Activated CD8-positive, alpha-beta memory T cell treated with anti-CD3 and anti-CD28 coated beads, Interleukin-2, amount 50 U/mL, for 24 hours (primary cell): ENCODE data around the gene TMEM74B.

Experiments used
- DNase-seq: peaks from one replicate; pipeline ENCODE4 v3.0.0-alpha.2; 2020; ENCODE audit errors: extremely low read depth

Gene TMEM74B

DNA sequence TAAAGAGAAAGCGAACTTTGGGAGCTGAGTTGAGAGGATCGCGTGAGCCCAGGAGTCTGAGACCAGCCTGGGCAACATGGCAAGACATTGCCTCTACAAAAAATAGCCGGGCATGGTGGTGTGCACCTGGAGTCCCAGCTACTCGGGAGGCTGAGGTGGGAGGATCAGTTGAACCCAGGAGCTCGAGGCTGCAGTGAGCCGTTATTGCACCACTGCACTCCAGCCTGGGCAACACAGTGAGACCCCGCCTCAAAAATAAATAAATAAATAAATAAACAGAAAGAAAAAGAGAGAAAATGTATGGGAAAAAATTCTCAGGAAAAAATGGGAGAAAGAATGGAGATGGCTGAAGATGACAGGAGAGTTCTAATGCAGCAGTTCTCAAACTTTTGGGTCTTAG is 21.0 kb upstream of the TMEM74B start:
- DNase-seq, result no peak

DNA sequence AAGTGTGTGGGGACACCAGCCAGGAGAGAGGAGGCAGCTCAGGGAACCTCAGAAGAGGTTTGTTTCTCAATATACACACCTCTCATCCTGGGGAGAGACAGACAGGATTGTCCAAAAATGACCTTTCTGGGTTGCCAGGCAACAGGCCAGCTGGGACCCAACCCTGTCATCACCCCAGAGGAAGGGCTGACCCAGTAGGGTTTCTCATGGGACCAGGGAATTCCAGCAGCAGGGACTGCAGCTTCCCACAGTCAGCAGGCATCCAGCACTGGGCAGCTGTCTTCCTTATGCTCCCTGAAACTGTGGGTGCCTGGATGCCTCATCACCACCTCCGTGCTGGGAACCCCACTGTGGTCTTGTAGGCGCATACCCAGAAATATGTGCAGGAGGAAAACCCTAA is 19.8 kb upstream of the TMEM74B start:
- no peak for DNase-seq

DNA sequence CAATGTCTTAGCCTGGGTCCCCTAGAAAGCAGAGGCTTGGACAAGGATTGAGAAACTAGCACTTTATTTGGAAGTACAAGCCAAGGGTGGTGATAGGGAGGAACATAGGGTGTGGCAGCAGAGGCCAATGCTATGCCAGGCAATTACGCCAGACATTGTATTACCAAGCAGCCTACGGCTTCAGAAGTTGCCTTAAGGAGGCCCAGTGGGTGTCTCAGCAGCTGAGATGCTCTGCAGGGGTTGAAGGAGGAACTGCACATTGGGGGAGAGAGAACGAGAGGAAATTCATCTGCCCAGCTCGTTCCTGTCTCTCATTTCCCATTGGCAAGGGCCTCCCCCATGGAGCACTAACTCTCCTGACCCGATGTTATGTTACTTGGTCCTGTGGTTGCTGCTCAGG is 19.3 kb upstream of the TMEM74B start:
- no peak for DNase-seq

DNA sequence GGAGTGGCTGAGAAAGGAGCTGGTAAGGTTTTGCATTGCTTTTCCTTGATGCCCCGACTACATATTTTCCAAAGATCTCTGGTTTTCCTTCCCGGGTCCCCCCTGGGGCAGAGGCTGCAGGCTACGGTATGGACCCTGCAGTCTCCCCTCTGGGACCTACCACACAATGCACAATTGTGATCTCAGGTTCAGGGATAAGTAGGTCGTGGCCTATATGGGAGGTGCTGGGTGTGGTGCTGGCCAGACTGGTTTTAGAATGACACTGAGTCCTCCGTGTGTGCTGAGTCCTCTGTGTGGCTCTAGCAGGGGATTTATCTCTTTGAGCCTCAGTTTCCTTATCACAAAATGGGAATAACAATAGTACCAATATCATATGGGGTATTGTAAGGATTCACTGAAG is 18.8 kb upstream of the TMEM74B start:
- no peak for DNase-seq

DNA sequence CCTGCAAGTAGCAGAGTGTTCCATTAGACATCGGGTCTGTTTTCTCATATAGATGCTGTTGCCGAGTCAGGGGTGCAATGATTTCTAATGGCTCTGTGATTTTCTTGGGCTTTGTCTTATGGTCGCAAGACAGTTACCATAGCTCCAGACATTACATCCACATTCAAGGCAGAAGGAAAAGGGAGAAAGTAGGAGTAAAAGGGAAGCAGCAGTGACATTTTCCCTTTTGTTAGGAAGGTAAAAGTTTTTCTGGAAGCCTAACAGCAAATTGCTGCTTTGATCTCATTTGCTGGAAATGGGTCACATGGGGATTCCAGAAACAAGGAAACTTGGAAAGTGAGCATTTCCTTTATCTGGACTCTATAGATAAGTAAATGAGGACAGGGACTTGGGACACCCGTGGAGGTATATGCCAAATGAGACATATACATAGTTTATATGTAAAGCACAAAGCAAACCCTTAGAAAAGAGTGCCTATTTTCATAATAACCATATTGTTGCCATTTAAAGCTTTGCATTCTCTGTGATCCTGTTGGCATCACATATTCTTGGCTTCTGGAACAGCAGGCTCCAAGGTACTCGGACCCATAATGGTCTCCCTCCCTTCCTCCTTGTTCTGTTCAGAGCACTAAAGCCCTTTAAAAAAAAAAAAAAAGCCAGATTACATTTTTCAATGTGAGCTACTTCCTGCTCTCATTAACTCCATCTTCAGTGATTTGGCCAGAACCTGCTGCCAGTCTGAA is 18.2 kb upstream of the TMEM74B start, which contains the start of gene C20orf202:
C20orf202 (plus strand) TSS at position 693 of the 743 bp plus-strand sequence. CDS start 132 bp downstream, outside the sequence.
- no peak for DNase-seq

DNA sequence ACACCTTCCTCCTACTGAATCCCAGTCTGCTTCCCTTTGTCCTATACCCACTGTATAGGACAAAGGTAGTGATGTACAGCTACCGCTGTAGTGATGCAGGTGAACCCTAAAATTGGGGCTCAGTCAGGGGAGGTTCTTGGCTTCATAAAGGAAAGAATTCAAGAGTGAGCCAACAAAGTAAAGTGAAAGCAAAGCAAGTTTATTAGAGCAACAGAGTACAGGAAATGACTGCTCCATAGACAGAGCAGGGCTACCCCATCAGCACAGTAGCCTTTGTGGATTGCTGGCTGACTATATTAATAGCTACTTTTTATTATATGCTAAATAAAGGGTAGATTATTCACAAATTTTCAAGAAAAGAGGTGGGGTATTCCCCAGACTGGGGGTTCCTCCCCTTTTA is 15.2 kb upstream of the TMEM74B start:
- no peak for DNase-seq

DNA sequence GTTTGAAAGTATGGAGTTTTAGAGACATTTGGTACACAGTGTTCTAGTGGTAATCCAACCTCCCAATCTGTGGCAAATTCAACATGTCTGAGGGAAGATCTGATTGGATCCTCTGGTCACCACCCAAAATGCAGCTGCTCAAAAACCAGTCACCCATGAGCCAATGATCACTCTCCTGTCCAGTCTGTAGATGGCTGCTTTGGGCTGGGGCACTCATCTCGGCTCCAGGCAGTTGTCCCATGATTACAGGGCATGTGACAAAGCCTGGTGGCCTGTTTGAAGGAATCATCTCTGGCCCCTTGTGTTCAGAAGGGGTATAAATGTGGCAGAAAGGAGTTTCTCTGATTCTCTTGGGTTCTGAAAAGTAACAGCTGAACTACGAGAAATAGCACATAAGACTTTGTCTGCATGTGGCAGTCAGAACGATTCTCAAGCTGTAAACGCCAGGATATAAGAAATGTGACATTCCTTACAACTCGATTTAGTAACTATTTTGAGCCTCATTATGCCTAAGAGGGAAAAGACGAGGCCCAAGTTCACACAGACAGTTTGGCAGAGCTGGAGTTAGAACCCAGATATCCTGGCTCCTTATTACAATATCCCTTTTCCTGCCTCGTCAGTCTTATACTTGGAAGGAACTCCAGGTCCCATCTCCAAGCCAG is 14.6 kb upstream of the TMEM74B start:
- DNase-seq, result no peak

DNA sequence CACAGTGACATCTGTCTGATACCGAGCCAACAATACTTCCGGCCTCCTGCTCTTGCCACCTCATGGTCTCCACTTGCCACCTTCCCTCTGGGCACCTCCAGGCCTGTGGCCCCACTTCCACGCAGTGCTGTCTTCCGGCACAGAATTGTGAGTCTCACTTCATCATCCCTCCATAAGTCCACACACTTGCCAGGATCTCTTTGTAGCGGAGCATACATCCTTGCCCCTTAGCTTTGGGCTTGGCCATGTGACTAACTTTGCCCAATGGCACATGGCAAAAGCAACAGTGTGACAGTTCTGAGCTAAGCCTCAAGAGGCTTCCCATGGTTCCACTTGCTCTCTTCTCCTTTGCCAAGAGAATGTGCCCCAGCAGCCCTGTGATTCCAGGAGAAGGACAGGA is 14.0 kb upstream of the TMEM74B start:
- DNase-seq, result no peak

DNA sequence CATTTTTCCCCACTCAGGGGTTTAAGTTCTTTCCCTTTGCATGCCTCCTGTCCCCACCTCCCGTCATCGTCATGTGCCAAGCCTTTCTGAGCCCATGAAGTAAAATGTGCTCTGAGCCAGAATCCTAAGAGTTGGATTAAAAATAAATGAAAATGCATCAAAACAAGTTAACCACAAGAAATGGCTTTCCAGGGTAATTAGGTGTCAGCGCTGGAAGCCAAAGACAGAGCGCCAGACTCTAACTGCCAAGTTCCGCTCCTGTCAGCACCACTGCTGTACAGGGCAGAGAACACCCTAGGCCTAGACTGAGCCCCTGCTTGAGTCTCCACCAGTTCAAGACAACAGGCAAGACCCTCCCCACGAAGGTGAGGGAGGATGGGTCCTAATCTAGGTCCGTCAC is 13.0 kb upstream of the TMEM74B start:
- DNase-seq, result no peak

DNA sequence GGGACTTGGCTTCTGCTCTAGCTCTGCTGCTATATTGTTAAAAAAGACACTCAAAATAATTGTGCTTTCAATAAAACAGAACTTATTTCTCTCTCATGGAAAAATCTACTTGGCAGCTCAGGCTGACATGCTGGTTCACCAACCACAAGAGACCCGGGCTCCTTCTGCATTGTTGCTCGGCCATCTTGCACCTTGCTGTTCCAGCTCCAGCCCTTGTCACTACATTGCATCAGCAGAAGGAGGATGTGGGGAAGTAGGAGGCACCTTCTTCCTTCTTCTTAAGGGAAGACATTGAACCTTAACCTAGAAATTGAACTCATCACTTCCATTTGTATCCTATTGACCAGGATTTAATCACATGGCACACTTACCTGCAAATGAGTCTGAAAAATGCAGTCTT is 11.9 kb upstream of the TMEM74B start:
- no peak for DNase-seq

DNA sequence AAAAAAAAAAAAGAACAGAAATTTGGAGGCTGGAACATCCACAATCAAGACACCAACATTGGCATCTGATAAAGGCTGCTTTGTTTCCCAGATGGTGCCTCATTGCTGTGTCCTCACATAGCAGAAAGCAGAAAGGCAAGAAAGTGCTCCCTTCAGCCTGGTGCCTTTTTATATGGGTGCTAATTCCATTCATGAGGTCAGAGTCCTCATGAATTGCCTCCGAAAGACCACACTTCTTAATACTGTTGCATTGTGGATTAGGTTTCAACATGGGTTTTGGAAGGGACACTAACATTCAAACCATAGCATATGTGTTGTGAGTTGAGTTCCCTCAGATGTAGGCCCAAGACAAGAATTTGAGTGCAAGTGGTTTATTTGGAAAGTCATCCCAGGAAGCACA is 10.4 kb upstream of the TMEM74B start:
- no peak for DNase-seq

DNA sequence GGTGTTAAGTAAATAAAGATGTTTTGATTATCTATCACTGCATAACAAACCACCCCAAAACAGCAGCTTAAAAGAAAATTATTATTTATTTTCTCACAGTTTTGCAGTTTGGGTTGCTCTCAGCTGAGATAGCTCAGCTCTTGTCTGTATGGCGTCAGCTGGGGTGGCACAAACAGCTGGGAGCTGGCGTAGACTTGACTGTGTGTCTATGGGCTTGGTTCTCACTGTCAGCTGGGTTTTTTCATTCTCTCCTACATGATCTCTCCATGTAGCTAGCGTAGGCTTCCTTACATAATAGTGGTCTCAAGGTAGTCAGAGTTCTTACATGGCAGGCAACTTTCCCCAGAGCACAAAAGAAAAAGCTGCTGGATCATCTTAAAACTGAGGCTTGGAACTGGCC is 6.5 kb upstream of the TMEM74B start:
- DNase-seq, result no peak

DNA sequence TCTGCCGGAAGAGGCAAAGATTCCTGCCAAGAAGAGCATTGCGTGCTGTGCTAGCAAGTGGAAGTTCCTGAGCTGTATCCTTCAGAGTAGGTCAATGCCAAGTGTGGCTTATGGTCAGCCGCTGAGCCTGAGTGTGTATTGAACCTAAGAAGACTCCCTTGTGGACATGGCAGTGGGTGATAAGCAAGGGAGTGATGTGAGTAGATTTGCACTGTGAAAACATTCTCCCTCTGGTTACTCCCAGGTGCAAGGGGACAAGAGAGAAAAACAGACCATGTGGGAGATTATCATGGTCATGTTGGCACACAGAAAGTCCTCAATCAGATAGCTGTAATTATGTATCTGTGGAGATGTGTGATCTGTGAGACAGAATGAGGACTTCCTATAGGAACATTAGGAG is 6.1 kb upstream of the TMEM74B start:
- no peak for DNase-seq

DNA sequence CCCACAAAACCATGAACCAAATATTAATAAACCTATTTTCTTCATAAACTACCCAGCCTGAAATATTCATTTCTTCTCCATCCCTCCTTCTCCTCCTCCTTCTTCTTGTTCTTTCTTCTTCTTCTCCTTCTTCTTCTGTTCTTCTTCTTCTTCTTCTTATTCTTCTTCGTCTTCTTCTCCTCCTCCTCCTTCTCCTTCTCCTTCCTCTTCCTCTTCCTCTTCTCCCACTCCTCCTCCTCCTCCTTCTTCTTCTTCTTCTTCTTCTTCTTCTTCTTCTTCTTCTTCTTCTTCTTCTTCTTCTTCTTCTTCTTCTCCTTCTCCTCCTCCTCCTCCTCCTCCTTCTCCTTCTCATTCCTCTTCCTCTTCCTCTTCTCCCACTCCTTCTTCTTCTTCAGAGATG is 5.0 kb upstream of the TMEM74B start:
- DNase-seq, result no peak

DNA sequence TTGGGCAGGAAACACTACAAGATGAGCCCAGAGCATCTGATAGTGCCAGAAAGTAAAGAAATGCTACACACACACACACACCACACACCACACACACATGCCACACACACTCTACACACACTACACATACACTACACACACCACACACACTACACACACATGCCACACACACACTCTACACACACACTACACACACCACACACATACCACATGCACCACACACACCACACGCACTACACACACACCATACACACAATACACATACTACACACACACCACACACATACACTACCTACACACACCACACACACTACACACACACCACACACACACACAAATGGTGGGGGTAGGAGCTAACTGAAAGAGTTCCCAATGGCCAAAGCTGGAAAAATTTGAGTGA is 3.6 kb upstream of the TMEM74B start:
- no peak for DNase-seq

DNA sequence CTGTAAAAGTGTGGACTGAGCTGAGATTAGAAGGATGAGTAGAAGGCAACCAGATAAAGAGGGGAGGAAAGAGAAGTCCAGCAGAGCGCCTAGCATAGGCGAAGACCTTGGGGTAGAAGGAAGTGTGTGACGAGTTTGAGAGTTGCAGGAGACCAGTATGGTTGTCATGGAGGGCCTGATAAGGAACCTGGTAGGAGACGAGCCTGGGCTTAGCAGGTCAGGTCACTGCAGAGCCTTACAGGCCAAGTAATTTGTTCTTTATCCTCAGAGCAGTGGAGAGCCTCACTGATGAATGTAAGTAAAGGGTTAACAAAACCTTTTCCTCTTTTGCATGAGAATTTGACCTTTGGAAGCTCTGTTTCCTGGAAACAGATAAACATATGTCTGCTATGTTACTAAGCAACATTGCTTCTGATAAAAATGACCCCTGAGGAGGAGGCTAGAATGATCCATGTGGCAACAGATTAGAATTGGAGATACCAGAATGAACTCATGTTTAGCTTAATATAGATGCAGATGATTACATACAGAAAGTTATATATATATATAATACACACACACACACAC is 2.9 kb upstream of the TMEM74B start:
- no peak for DNase-seq

DNA sequence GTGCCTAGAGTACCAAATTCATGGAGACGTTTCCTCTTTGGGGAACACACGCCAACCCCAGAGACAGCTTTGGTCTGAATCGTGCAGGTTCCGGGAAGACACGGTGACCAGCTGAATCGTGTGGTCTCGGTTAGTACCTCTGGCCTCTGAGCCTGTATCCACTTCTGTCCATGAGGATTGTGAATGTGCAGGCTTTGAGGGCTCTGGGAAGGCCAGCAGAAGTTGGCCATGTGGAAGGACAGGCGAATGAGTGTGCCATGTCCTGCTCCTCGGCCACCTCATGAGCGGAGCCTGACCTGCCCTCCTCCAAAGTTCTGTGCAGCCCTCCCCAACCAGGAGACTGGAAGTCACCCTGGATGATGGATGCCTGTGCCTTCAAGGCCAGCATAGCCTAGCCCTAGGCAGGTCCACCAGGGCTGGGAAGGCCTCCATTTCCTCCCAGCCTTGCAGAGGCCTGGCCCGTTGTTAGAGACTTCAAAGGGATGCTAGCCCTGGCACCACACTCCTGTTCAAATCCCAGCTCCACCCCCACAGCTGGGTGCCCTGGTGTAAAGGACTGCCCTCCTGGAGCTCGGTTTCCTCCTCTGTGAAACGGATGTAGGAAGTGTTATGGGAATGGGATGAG is 1.7 kb upstream of the TMEM74B start:
- no peak for DNase-seq

DNA sequence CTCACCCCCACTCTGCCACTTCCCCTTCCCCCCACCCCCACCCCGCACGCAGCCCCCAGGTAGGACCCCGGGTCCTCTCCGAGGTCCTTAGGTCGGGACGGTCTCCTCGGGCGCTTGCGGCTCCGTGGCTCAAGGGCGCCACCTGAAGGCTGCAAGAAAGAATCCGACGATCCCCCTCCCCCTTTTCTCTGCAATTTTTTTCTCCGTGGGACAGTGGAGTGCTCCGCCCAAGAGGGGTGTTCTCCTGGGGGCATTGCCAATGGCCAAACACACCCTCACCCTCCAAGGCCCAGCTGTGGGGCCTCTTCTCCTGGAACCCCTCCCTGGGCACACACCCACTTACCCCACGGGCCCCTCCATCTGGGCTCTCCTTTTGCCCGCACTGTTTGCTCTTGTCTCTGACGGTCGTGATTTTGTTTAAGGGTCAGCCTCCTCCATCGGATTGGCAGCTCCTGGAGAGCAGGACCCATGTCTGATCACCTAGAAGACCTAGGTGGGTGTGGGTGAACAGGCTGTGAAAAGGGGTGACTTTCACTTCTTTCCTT is 1.1 kb upstream of the TMEM74B start:
- peak; percentile 2 for DNase-seq

DNA sequence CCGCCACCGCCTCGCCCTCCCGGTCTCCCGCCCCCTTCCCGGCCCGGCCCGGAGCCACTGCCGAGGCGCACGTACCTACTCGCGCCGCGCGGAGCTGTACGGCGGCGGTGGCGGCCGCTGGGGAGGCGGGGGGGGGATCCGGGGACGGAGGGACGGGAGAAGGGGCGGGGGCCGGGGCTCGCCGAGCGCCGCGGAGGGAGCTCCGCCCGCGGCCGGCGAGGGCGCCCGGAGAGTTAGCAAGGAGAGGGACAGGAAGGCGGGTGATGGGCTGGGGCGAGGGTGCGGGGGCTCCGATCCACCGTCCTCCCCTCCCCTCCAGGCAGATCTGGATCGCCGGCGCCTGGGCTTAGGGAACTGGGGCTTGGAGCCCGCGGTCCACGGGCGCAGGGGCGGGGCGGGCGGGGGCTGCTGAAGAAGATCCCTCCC is 548 bp upstream of the TMEM74B start:
- DNase-seq, result no peak

DNA sequence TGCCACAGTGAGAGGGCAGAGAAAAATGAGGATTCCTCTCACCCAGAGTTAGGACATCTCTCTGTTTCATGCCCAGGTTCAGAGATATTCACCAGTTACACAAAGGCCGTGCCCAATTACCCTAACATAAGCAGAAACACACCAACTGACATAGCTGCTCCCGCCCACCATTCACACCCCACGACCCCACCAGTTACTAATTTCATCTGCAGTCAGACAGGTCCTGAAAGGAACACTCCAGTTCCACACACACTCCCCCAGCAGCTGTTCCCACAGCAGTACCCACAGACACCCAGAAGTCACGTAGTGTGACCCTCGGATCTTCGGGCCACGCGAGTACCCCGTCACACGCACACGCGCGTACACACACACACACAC is 532 bp downstream of the TMEM74B start:
- no peak for DNase-seq

DNA sequence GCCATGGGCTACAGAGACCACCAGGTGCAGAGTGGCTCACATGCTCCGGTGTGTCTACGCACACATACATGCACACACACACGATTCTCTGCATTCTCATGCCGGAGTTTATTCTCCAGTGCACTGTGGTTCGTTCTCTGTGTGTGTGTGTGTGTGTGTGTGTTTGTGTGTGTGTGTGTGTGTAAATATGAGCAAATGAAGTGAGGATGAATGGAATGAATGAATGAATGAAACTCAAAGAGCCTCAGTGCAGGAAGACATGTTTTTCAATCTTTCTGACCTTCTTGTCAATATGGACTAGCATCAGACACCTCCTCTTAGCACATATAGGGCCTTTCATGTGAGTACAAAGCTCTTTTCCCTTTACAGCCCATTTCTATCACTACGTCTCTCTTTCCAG is 1.6 kb downstream of the TMEM74B start:
- DNase-seq, result no peak

DNA sequence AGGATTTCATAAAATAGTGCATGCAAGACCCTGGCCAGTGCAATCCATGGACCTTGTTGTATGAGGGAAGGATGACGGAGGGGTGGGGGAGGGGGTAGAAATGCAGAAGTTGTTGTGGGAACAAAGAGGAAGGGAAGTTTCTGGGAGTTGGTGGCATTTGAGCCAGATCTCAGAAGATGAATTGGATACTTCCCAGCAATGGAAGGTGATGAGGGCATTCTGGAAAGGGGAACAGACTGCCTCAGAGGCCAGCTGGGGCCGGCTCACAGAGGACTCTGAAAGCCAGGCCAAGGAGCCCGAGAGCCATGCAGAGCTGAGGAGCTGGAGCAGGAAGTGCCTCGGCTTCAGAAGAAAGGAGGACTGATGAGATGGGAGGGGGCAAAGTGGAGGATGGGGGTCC is 2.7 kb downstream of the TMEM74B start:
- DNase-seq, result no peak

DNA sequence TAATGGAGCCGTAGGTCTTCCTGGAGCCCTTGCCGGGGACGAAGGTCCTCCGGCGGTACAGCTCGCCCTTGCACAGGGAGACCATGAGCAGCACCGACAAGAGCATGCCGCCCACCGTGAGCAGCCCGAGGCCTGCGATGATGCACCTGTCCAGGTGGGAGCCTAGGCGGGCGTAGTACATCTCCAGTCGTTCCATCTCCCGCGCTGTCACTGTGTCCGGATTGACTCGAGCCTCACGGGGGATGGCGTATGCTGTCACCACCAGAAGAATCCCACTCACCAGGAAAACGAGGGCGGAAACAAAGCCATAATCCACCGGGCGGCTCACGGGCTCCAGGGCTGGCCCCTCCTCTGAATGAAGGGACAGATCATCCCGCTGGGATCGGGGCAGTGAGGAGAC is 3.8 kb downstream of the TMEM74B start:
- DNase-seq, result no peak
